CD4-positive, alpha-beta T cell (primary cell): ENCODE results near the gene GRIK1. TPM values are rescaled to one million over a fixed set of nuclear protein-coding genes. Genes with fewer than 3 reads are reported as not detected.

Experiments
- ATAC-seq: fragments of 200-7000 bp; cut with Tn5 transposase; one replicate; pipeline ENCODE4 v1.10.0; 2022; ENCODE audit warnings: mild to moderate bottlenecking; ENCODE audit not compliant: poor library complexity
- CTCF ChIA-PET: fragments of 350-600 bp; sonication (Branson Sonifier 250); formaldehyde crosslinking; loops from one replicate; lab custom pipeline; 2021; ENCODE audit warnings: antibody characterized with exemption, inconsistent platforms; lab: Charles Lee
- POLR2A ChIA-PET: fragments of 350-600 bp; sonication (Branson Sonifier 250); formaldehyde crosslinking; loops from one replicate; lab custom pipeline; 2021; ENCODE audit warnings: antibody characterized with exemption, inconsistent platforms; lab: Charles Lee
- DNase-seq, 14 experiments: peaks; one replicate each; pipeline ENCODE4 v3.0.0-alpha.2; 2013 to 2020; ENCODE audit warnings: mixed read lengths in 2 of 14
- H3K27ac ChIP-seq, 2 donors: one replicate each; pipeline versions ENCODE4 v1.5.1 to v1.7.0; 2013; ENCODE audit warnings: low read length in 2 of 2, low read depth in 1 of 2, mild to moderate bottlenecking in 1 of 2
- H3K27me3 ChIP-seq, 2 experiments: 1 replicate in 1 of 2; 2 replicates in 1 of 2; pipeline versions ENCODE4 v1.6.1 to v1.7.0; 2013; ENCODE audit warnings: low read length in 2 of 2, control low read depth in 1 of 2, mild to moderate bottlenecking in 1 of 2, moderate library complexity in 1 of 2; ENCODE audit not compliant: insufficient read depth in 2 of 2, control insufficient read depth in 1 of 2
- H3K36me3 ChIP-seq: one replicate; pipeline ENCODE4 v1.6.1; 2013; ENCODE audit warnings: low read length, control low read depth; ENCODE audit not compliant: insufficient read depth
- H3K4me1 ChIP-seq: one replicate; pipeline ENCODE4 v1.6.1; 2013; ENCODE audit warnings: low read length, control low read depth; ENCODE audit not compliant: insufficient read depth
- H3K4me3 ChIP-seq: one replicate; pipeline ENCODE4 v1.5.1; 2013; ENCODE audit warnings: mild to moderate bottlenecking, low read length, moderate library complexity
- H3K9me3 ChIP-seq, 2 experiments: 1 replicate in 1 of 2; 2 replicates in 1 of 2; pipeline versions ENCODE4 v1.6.1 to v1.7.0; 2013; ENCODE audit warnings: low read length in 2 of 2, mild to moderate bottlenecking in 2 of 2, control low read depth in 1 of 2, moderate library complexity in 1 of 2; ENCODE audit not compliant: control insufficient read depth in 1 of 2, insufficient read depth in 1 of 2
- H3K27ac Mint-ChIP-seq: one replicate; pipeline ENCODE4 v1.8.0; 2020; ENCODE audit warnings: mixed read lengths
- H3K27me3 Mint-ChIP-seq: one replicate; pipeline ENCODE4 v1.8.0; 2021; ENCODE audit warnings: mixed read lengths
- H3K36me3 Mint-ChIP-seq: one replicate; pipeline ENCODE4 v1.8.0; 2021; ENCODE audit warnings: low read depth, mixed read lengths
- H3K4me1 Mint-ChIP-seq: one replicate; pipeline ENCODE4 v1.8.0; 2021; ENCODE audit warnings: low read depth, mixed read lengths
- H3K4me3 Mint-ChIP-seq: one replicate; pipeline ENCODE4 v1.8.0; 2020; ENCODE audit warnings: mild to moderate bottlenecking, mixed read lengths
- H3K9me3 Mint-ChIP-seq: one replicate; pipeline ENCODE4 v1.8.0; 2020; ENCODE audit warnings: mixed read lengths
- CTCF ChIP-seq: fragments of 200-600 bp; IDR thresholded peaks from one replicate; pipeline ENCODE4 v1.8.0; 2022; ENCODE audit warnings: antibody characterized with exemption, mild to moderate bottlenecking
- intact Hi-C, 2 experiments: fragments of 100-400 bp; cut with DNase I in 1 of 2; cut with micrococcal nuclease in 1 of 2; formaldehyde crosslinking; loops; one replicate each; pipeline versions ENCODE4 v1.15.1 to v1.9.0; 2023 to 2025; cut with DNase I, micrococcal nuclease
- total RNA-seq, 174 experiments: library from RNA in 2 of 174; stranded (reverse) in 2 of 174; gene quantifications; one replicate each; pipeline ENCODE4 v1.2.3 and lab custom pipeline; 2021 to 2026

Gene GRIK1
- total RNA-seq, 2 experiments from 2014 or later = not detected

GRCh38 chr21:29634418-29634817 is 305.4 kb downstream of the GRIK1 start:
- Mint-ChIP-seq H3K27ac (no peak overlapping the region), H3K9me3 (no peaks in the 10 kb centered on the region), H3K4me1 (no peaks in the 10 kb centered on the region), H3K4me3 (no peak overlapping the region), H3K36me3 (no peaks in the 10 kb centered on the region), H3K27me3 (no peaks in the 10 kb centered on the region)
- intact Hi-C loops = no loop called here
- no peak for TF ChIP-seq CTCF
- Histone ChIP-seq H3K27ac (no peak overlapping the region), H3K4me3 (no peak overlapping the region), H3K4me1 (no peaks in the 10 kb centered on the region), H3K27me3 (no peaks in the 10 kb centered on the region), H3K36me3 (no peaks in the 10 kb centered on the region), H3K9me3 (no peaks in the 10 kb centered on the region)
- DNase-seq = no peak
- CTCF ChIA-PET = interaction anchor here (1.3 kb wide), 1 partner anchor 8 kb away, joined by 5 read pairs; no protein-coding TSS in a partner anchor
- POLR2A ChIA-PET = no interaction called here
- ATAC-seq = no peak

GRCh38 chr21:29633756-29634155 is 306.0 kb downstream of the GRIK1 start:
- no peaks in the 10 kb centered on the region for H3K4me1 ChIP-seq
- H3K9me3 ChIP-seq = no peaks in the 10 kb centered on the region
- no peaks in the 10 kb centered on the region for H3K36me3 ChIP-seq
- Mint-ChIP-seq H3K4me1 (no peaks in the 10 kb centered on the region), H3K4me3 (no peak overlapping the region), H3K9me3 (no peaks in the 10 kb centered on the region), H3K36me3 (no peaks in the 10 kb centered on the region), H3K27ac (no peak overlapping the region), H3K27me3 (no peaks in the 10 kb centered on the region)
- H3K27me3 ChIP-seq = no peaks in the 10 kb centered on the region
- DNase-seq (no peak), ATAC-seq (no peak)
- ChIA-PET CTCF (interaction anchor here (1.3 kb wide), 1 partner anchor 9 kb away, joined by 5 read pairs; no protein-coding TSS in a partner anchor), POLR2A (no interaction called here)
- no peak overlapping the region for H3K4me3 ChIP-seq
- TF ChIP-seq CTCF = no peak
- no peak overlapping the region for H3K27ac ChIP-seq
- intact Hi-C loops = no loop called here

- H3K27me3 ChIP-seq = no peaks in the 10 kb centered on the region
- TF ChIP-seq CTCF = no peak
- H3K9me3 ChIP-seq = no peaks in the 10 kb centered on the region
- CTCF ChIA-PET = no interaction called here
- Mint-ChIP-seq H3K27ac (no peak overlapping the region), H3K4me3 (no peak overlapping the region), H3K27me3 (no peaks in the 10 kb centered on the region), H3K36me3 (no peaks in the 10 kb centered on the region), H3K4me1 (no peaks in the 10 kb centered on the region), H3K9me3 (no peaks in the 10 kb centered on the region)
- no peaks in the 10 kb centered on the region for H3K36me3 ChIP-seq
- ATAC-seq (no peak), DNase-seq (no peak)
- no peaks in the 10 kb centered on the region for H3K4me1 ChIP-seq
- intact Hi-C loops = no loop called here
- no peak overlapping the region for H3K27ac ChIP-seq
- POLR2A ChIA-PET = no interaction called here
- no peak overlapping the region for H3K4me3 ChIP-seq
Observed at GRCh38 chr21:29630441-29630840, 309.4 kb downstream of the GRIK1 start.
